ENCODE measurements around the gene PDP2. TPM values are rescaled to one million over a fixed set of nuclear protein-coding genes. Genes with fewer than 3 reads are reported as not detected.

Gene PDP2
- total RNA-seq, 2 experiments from 2014 or later: 13.8 to 29.2 TPM

- H3K9me2 ChIP-seq (ENCODE audit: insufficient read depth, low read length): no peaks in the 10 kb centered on the region
- intact Hi-C loops (cut with micrococcal nuclease; ENCODE audit: unreplicated experiment): no loop called here
- no peaks in the 10 kb centered on the region for H4K20me1 ChIP-seq (ENCODE audit: insufficient read depth, low read length)
- no peaks in the 10 kb centered on the region for H3K36me3 ChIP-seq (ENCODE audit: insufficient read depth, low read length)
- TF ChIP-seq EZH2phosphoT487 (IDR thresholded peaks at IDR 0.05; ENCODE audit: borderline replicate concordance, low read depth, low read length) (no peak), CTCF (conservative IDR thresholded peaks at IDR 0.05; ENCODE audit: low read length) (no peak)
- CTCF ChIA-PET (ENCODE audit: unreplicated experiment): no interaction called here
- H2AFZ ChIP-seq (ENCODE audit: low read length): no peak overlapping the region
- H3K4me2 ChIP-seq (ENCODE audit: low read length): no peak overlapping the region
- BruUV-seq (replicated peaks): no TSS peak
- H3K9me3 ChIP-seq (ENCODE audit: low read length): no peaks in the 10 kb centered on the region
- POLR2A ChIA-PET: no interaction called here
- no peak overlapping the region for H3K27ac ChIP-seq (ENCODE audit: low read depth, low read length, poor library complexity, severe bottlenecking)
- H3K79me2 ChIP-seq (ENCODE audit: insufficient read depth, low read depth, low read length): no peaks in the 10 kb centered on the region
- DNase-seq (ENCODE audit: low spot score): peak; percentile 43
- H3K4me3 ChIP-seq (ENCODE audit: low read depth, low read length, poor library complexity, severe bottlenecking): no peak overlapping the region
- no peaks in the 10 kb centered on the region for H3K4me1 ChIP-seq (ENCODE audit: insufficient read depth, low read length, poor library complexity, severe bottlenecking)
Measured at GRCh38 chr16:66905633-66906539, 25.6 kb downstream of the PDP2 start.

- TF ChIP-seq CTCF (conservative IDR thresholded peaks at IDR 0.05; ENCODE audit: low read length) (no peak), EZH2phosphoT487 (IDR thresholded peaks at IDR 0.05; ENCODE audit: borderline replicate concordance, low read depth, low read length) (no peak)
- ChIA-PET POLR2A (no interaction called here), CTCF (ENCODE audit: unreplicated experiment) (interaction anchor here (0.5 kb wide), 1 partner anchor 12 kb away, joined by 3 read pairs; no protein-coding TSS in a partner anchor)
- no peak overlapping the region for H2AFZ ChIP-seq (ENCODE audit: low read length)
- DNase-seq (ENCODE audit: low spot score): no peak
- intact Hi-C loops (cut with micrococcal nuclease; ENCODE audit: unreplicated experiment): no loop called here
- no TSS peak for BruUV-seq (replicated peaks)
- H3K9me3 ChIP-seq (ENCODE audit: low read length): no peaks in the 10 kb centered on the region
- H3K27ac ChIP-seq (ENCODE audit: low read depth, low read length, poor library complexity, severe bottlenecking): no peak overlapping the region
- H3K36me3 ChIP-seq (ENCODE audit: insufficient read depth, low read length): no peaks in the 10 kb centered on the region
- H3K79me2 ChIP-seq (ENCODE audit: insufficient read depth, low read depth, low read length): no peaks in the 10 kb centered on the region
- no peak overlapping the region for H3K4me2 ChIP-seq (ENCODE audit: low read length)
- no peak overlapping the region for H3K4me3 ChIP-seq (ENCODE audit: low read depth, low read length, poor library complexity, severe bottlenecking)
- H3K9me2 ChIP-seq (ENCODE audit: insufficient read depth, low read length): no peaks in the 10 kb centered on the region
- no peaks in the 10 kb centered on the region for H4K20me1 ChIP-seq (ENCODE audit: insufficient read depth, low read length)
- no peaks in the 10 kb centered on the region for H3K4me1 ChIP-seq (ENCODE audit: insufficient read depth, low read length, poor library complexity, severe bottlenecking)
Measured at GRCh38 chr16:66906916-66907836, 26.9 kb downstream of the PDP2 start.

All from OCI-LY7 (cell line).